HepG2 (cell line): ENCODE results near the gene PDZD7. TPM values are rescaled to one million over a fixed set of nuclear protein-coding genes. Genes with fewer than 3 reads are reported as not detected.

ENCODE experiments used
- ATAC-seq: fragments of 200-7000 bp; cut with Tn5 transposase; 3 replicates; pipeline ENCODE4 v1.9.1; 2020; ENCODE audit warnings: mild to moderate bottlenecking, moderate library complexity
- BruUV-seq: library from RNA; stranded (reverse); fragments of 400-500 nt; replicated peaks from 2 replicates; lab custom pipeline; 2021; lab: Mats Ljungman, UMichigan
- CTCF ChIA-PET: fragments of 300-600 bp; formaldehyde crosslinking; extraction: SDS; loops from one replicate; lab custom pipeline; 2021; ENCODE audit warnings: low total read pairs, inconsistent platforms, low intra/inter-chr PET ratio; lab: Yijun Ruan, JAX
- POLR2A ChIA-PET: fragments of 350-600 bp; sonication (Branson Sonifier 250); formaldehyde crosslinking; loops from one replicate; lab custom pipeline; 2020; ENCODE audit warnings: antibody characterized with exemption, inconsistent platforms; lab: Yijun Ruan, JAX
- DNase-seq: peaks from one replicate; pipeline ENCODE4 v3.0.0-alpha.2; 2015; ENCODE audit warnings: low spot score
- FAIRE-seq: peaks from 3 replicates; lab custom pipeline; 2011; peaks lifted over from hg19 to GRCh38; lab: Jason Lieb, UNC
- H2AFZ ChIP-seq: one replicate; pipeline ENCODE4 v1.6.1; 2011; ENCODE audit warnings: low read length, inconsistent platforms
- H3K27ac ChIP-seq: fragments of 300-600 bp; 3 replicates; pipeline ENCODE4 v1.8.0; 2011; ENCODE audit warnings: mixed run types, mild to moderate bottlenecking, mixed read lengths, low read length, inconsistent platforms; ENCODE audit not compliant: insufficient read depth; ENCODE audit errors: extremely low read length
- H3K27me3 ChIP-seq, 2 experiments: fragments of 200-600 bp in 1 of 2; 2 replicates in 1 of 2; 3 replicates in 1 of 2; pipeline versions ENCODE4 v1.6.0 to v1.8.0; 2011; ENCODE audit warnings: low read length in 2 of 2, mild to moderate bottlenecking in 2 of 2, moderate library complexity in 2 of 2, inconsistent platforms in 1 of 2; ENCODE audit not compliant: insufficient read depth in 2 of 2, control insufficient read depth in 1 of 2
- H3K36me3 ChIP-seq, 2 experiments: fragments of 200-600 bp in 1 of 2; replicated peaks in 1 of 2; 2 replicates in 1 of 2; 3 replicates in 1 of 2; pipeline versions ENCODE4 v1.5.1 to v1.8.0; 2011; ENCODE audit warnings: low read length in 2 of 2, inconsistent platforms in 1 of 2; ENCODE audit not compliant: insufficient read depth in 2 of 2, control insufficient read depth in 1 of 2
- H3K4me1 ChIP-seq: 2 replicates; pipeline ENCODE4 v1.5.1; 2012; ENCODE audit warnings: low read length, inconsistent platforms; ENCODE audit not compliant: insufficient read depth
- H3K4me2 ChIP-seq: 2 replicates; pipeline ENCODE4 v1.6.0; 2011; ENCODE audit warnings: low read depth, low read length, inconsistent platforms
- H3K4me3 ChIP-seq, 3 experiments: fragments of 200-600 bp in 1 of 3; sonication (generic), shearing (Covaris generic) in 1 of 3; replicated peaks in 1 of 3; 2 replicates each; pipeline ENCODE4 v1.5.1; 2011 to 2016; ENCODE audit warnings: low read length in 3 of 3, inconsistent platforms in 2 of 3, low read depth in 2 of 3, mild to moderate bottlenecking in 2 of 3, control low read depth in 1 of 3, mixed read lengths in 1 of 3; ENCODE audit not compliant: insufficient read depth in 1 of 3
- H3K79me2 ChIP-seq: one replicate; pipeline ENCODE4 v1.6.1; 2011; ENCODE audit warnings: low read length, inconsistent platforms; ENCODE audit not compliant: insufficient read depth
- H3K9ac ChIP-seq: 2 replicates; pipeline ENCODE4 v1.6.0; 2011; ENCODE audit warnings: mild to moderate bottlenecking, low read depth, low read length, inconsistent platforms; ENCODE audit not compliant: insufficient read depth
- H3K9me3 ChIP-seq: 2 replicates; pipeline ENCODE4 v1.5.1; 2012; ENCODE audit warnings: mild to moderate bottlenecking, low read length
- H4K20me1 ChIP-seq: 2 replicates; pipeline ENCODE4 v1.6.0; 2011; ENCODE audit warnings: inconsistent platforms, mild to moderate bottlenecking, low read length, moderate library complexity; ENCODE audit not compliant: insufficient read depth
- ATF1 ChIP-seq: IDR thresholded peaks from 2 replicates; pipeline ENCODE4 v1.6.1; 2016; ENCODE audit warnings: mild to moderate bottlenecking, control low read depth
- CC2D1A ChIP-seq: sonication (generic); formaldehyde crosslinking; IDR thresholded peaks from 2 replicates; pipeline ENCODE4 v1.8.1; 2023; ENCODE audit warnings: mild to moderate bottlenecking, missing genetic modification reagents
- FIP1L1 ChIP-seq: fragments of 200-400 bp; formaldehyde crosslinking; IDR thresholded peaks from 2 replicates; pipeline ENCODE4 v1.6.1; 2018; ENCODE audit warnings: low read depth, mild to moderate bottlenecking, low read length, moderate library complexity, borderline replicate concordance; ENCODE audit not compliant: insufficient read depth
- GATAD2A ChIP-seq: IDR thresholded peaks from 2 replicates; pipeline ENCODE4 v1.6.1; 2016
- HIC2 ChIP-seq: sonication (generic); formaldehyde crosslinking; IDR thresholded peaks from 2 replicates; pipeline ENCODE4 v1.9.0; 2022; ENCODE audit warnings: low read depth, missing genetic modification reagents
- MAFF ChIP-seq: IDR thresholded peaks from 2 replicates; pipeline ENCODE4 v1.6.1; 2011; ENCODE audit warnings: low read depth, low read length, improper control_type of control experiment
- NFRKB ChIP-seq: fragments of 450-650 bp; IDR thresholded peaks from 2 replicates; pipeline ENCODE4 v1.6.1; 2017
- TAF1 ChIP-seq: sonication (generic); formaldehyde crosslinking; IDR thresholded peaks from 2 replicates; pipeline ENCODE4 v1.4.0; 2020; ENCODE audit warnings: missing genetic modification reagents
- U2AF1 ChIP-seq: fragments of 200-400 bp; formaldehyde crosslinking; optimal IDR thresholded peaks from 2 replicates; pipeline ENCODE3; 2017; ENCODE audit warnings: mild to moderate bottlenecking, low read depth, low read length
- ZBTB2 ChIP-seq: sonication (generic); formaldehyde crosslinking; IDR thresholded peaks from 2 replicates; pipeline ENCODE4 v1.8.0; 2022; ENCODE audit warnings: low read depth, missing genetic modification reagents
- ZNF225 ChIP-seq: sonication (generic); formaldehyde crosslinking; IDR thresholded peaks from 2 replicates; pipeline ENCODE4 v1.4.0; 2020; ENCODE audit warnings: mild to moderate bottlenecking, missing genetic modification reagents
- ZNF512 ChIP-seq: sonication (generic); formaldehyde crosslinking; IDR thresholded peaks from 2 replicates; pipeline ENCODE4 v1.4.0; 2020; ENCODE audit warnings: mild to moderate bottlenecking, missing genetic modification reagents
- WGBS: methylation state at CpG from one replicate; pipeline ENCODE4 v1.1.6; 2017; ENCODE audit warnings: low lambda C conversion rate; 5-methylcytosine and 5-hydroxymethylcytosine counted together
- in situ Hi-C: cut with HindIII; loops from 2 replicates; pipeline ENCODE4 v1.10.0; 2017; ENCODE audit warnings: low pct_unique_long_range_greater_than_20kb; ENCODE audit not compliant: extremely low pct_ligation_motif_present
- intact Hi-C: fragments of 100-400 bp; cut with micrococcal nuclease; formaldehyde crosslinking; loops from one replicate; pipeline ENCODE4 v1.10.0; 2022; ENCODE audit not compliant: unreplicated experiment
- polyA plus RNA-seq, 8 experiments: library from polyadenylated mRNA; depleted of rRNA in 3 of 8; stranded (reverse) in 7 of 8; unstranded in 1 of 8; fragments of >200 nt; fragmentation: Illumina TruSeq in 4 of 8; extraction: Trizol in 4 of 8; gene quantifications; 2 replicates each; pipeline versions ENCODE4 v1.2.1 to v1.2.3, GENCODE V29; 2011 to 2016; ENCODE audit warnings: low read depth in 4 of 8, missing spikeins in 1 of 8, mixed read lengths in 1 of 8; ENCODE audit not compliant: insufficient read depth in 1 of 8
- total RNA-seq, 5 experiments: library from RNA; depleted of rRNA; stranded (reverse); fragments of >200 nt; fragmentation: Illumina TruSeq; extraction: Trizol; gene quantifications; 2 replicates each; pipeline ENCODE4 v1.2.3, GENCODE V29; 2016; ENCODE audit warnings: low read depth in 1 of 5

The PDZD7 gene
- total and polyA plus RNA-seq, 2 of the 13 experiments (the other 11 are each of a cell fraction or from before 2014, with no cell fraction given): 0.58 to 0.73 TPM

GRCh38 chr10:101038484-101038883 lies 7.6 kb upstream of the PDZD7 start:
- no peak for TF ChIP-seq FIP1L1
- no peak for TF ChIP-seq ZNF225 (CRISPR knock-in tag)
- TF ChIP-seq MAFF: no peak
- TF ChIP-seq ZNF512 (CRISPR knock-in tag): no peak
- TF ChIP-seq ZBTB2 (CRISPR knock-in tag): no peak
- TF ChIP-seq ATF1 (CRISPR knock-in tag): no peak
- no peak for TF ChIP-seq U2AF1
- no peak for TF ChIP-seq CC2D1A
- no peak for TF ChIP-seq TAF1 (CRISPR knock-in tag)
- TF ChIP-seq HIC2 (CRISPR knock-in tag): no peak
- no peak for TF ChIP-seq NFRKB
- no peak for TF ChIP-seq GATAD2A (CRISPR knock-in tag)
- no peaks in the 10 kb centered on the region for H3K79me2 ChIP-seq
- in situ Hi-C loops (no loop called here), intact Hi-C loops (no loop called here)
- H3K36me3 ChIP-seq: peaks cover 9 to 31% of the 10 kb centered on the region in 2 experiments; a peak in 3 of 5 replicates
- no peak overlapping the region for H3K4me2 ChIP-seq
- H3K9me3 ChIP-seq: no peaks in the 10 kb centered on the region
- WGBS: 90% methylated on average over 5 of the region's 5 CpGs
- H3K27me3 ChIP-seq: no peaks in the 10 kb centered on the region
- DNase-seq (no peak), ATAC-seq (no peak), FAIRE-seq (no peak)
- BruUV-seq: no TSS peak
- no peak overlapping the region for H3K4me3 ChIP-seq
- no peak overlapping the region for H3K9ac ChIP-seq
- peaks cover 48% of the 10 kb centered on the region for H3K4me1 ChIP-seq
- CTCF ChIA-PET: no interaction called here
- POLR2A ChIA-PET: no interaction called here
- no peak overlapping the region for H3K27ac ChIP-seq
- H2AFZ ChIP-seq: no peak overlapping the region
- H4K20me1 ChIP-seq: no peaks in the 10 kb centered on the region
